Activated naive CD8-positive, alpha-beta T cell (primary cell): ENCODE data around the gene SARDH.

Source experiments
- H3K27ac Mint-ChIP-seq: one replicate; pipeline ENCODE4 v1.8.0; 2021; ENCODE audit warnings: mixed read lengths
- H3K27me3 Mint-ChIP-seq: one replicate; pipeline ENCODE4 v1.8.0; 2021; ENCODE audit warnings: mixed read lengths
- H3K36me3 Mint-ChIP-seq: one replicate; pipeline ENCODE4 v1.8.0; 2021; ENCODE audit warnings: mixed read lengths
- H3K4me1 Mint-ChIP-seq: one replicate; pipeline ENCODE4 v1.8.0; 2021; ENCODE audit warnings: low read depth, mixed read lengths
- H3K4me3 Mint-ChIP-seq: one replicate; pipeline ENCODE4 v1.8.0; 2021; ENCODE audit warnings: mild to moderate bottlenecking, mixed read lengths
- H3K9me3 Mint-ChIP-seq: one replicate; pipeline ENCODE4 v1.8.0; 2021; ENCODE audit warnings: low read depth, mixed read lengths

The SARDH gene

DNA sequence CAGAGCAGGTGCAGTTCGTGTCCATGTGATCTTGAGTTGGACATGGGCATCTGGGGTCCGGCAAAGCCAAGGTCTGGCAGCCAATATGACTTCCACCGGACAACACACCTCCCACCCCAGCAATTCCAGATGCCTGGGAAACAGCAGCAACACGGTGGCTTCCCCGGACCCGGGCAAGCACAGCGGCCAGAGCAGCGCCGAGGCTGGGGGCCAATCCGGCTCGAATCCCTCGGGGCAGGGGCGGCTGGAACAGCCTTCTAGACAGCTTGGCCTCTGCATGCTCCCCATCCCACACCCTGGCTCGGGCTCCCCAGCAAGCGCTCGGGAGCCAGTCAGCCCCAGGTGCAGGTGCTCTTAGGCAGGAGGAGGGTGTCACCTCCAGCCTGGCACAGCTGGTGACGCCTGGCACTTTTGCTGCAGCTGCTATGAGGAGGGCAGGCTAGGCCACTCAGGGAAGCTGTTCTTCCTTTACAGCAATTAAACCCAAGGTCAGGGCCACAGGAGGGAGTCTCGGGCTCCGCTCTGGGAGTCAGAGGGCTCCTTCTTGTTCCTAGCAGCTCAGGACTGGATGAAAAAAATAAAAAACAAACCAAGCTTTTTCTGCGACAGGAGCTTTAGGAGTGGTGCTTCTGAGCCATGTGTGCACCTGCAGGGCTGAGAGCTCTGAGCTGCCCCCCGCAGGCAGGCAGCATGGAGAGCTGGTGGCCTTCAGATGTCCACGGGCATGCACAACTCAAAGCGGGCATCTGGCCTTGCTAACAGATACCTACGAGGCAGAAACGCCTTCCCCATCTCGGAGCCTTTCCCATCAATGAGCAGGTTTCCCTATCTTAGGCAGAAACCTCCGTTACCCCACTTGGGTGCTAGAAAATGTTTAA lies 73.7 kb downstream of the SARDH start:
- Mint-ChIP-seq H3K27ac (no peak overlapping the region), H3K27me3 (peaks cover 1% of the 10 kb centered on the region), H3K9me3 (no peaks in the 10 kb centered on the region), H3K36me3 (no peaks in the 10 kb centered on the region), H3K4me3 (no peak overlapping the region), H3K4me1 (peaks cover 3% of the 10 kb centered on the region)

DNA sequence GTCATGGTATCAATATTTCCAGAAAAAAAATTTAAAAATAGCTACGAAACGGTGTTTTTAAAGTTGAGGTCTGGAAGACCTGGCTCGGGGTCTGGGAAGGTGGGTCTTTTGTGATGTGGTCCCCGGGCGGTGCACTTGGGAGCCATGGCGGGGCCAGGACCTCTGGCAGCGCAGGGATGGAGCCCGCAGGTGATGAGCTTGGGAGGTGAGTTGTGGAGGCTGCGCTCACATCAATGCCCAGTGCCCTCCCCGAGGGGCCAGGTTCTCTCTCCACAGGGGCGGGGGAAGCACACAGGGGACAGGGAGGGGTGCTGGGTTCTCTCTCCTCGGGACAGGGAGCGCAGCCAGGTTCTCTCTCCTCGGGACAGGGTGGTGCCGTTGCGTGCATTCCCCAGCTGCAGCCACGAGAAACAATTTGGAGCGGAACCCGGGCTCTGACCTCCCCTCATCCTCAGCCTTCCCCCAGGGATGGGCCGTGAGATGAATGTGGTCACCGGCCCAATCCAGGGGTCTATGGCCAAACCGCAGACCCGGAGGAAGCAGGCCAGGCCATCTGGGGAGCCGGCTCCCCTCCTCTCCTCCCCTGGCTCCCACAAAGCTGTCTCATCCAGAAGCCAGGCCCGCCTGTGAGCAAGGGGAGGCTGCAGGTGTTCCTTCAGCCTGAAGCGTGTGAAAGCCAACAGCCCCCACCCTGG lies 76.2 kb downstream of the SARDH start:
- Mint-ChIP-seq H3K27ac (no peak overlapping the region), H3K36me3 (no peaks in the 10 kb centered on the region), H3K9me3 (no peaks in the 10 kb centered on the region), H3K27me3 (peaks cover 8% of the 10 kb centered on the region), H3K4me1 (peaks cover 10% of the 10 kb centered on the region), H3K4me3 (no peak overlapping the region)

DNA sequence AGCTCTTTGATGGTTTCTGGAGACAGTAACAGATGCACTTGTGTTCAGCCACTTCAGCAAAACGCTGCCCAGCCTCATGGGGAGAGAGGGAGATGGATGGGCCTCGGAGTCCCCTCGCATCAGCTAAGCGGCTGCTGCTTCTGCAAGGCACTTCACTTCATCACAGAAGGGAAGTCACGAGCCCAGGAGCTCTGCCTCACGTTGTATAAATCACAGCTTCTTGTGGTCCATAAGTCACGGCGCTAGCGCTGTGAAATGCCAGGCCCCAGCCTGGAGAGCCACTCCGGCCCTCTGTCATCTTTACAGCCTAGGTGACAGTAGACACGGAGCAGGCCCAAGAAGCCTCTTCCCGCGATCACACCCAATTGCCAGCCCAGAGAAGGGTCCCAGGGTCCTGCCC lies 78.6 kb downstream of the SARDH start:
- Mint-ChIP-seq H3K27ac (no peak overlapping the region), H3K9me3 (no peaks in the 10 kb centered on the region), H3K4me3 (no peak overlapping the region), H3K4me1 (peaks cover 18% of the 10 kb centered on the region), H3K27me3 (peaks cover 11% of the 10 kb centered on the region), H3K36me3 (no peaks in the 10 kb centered on the region)

DNA sequence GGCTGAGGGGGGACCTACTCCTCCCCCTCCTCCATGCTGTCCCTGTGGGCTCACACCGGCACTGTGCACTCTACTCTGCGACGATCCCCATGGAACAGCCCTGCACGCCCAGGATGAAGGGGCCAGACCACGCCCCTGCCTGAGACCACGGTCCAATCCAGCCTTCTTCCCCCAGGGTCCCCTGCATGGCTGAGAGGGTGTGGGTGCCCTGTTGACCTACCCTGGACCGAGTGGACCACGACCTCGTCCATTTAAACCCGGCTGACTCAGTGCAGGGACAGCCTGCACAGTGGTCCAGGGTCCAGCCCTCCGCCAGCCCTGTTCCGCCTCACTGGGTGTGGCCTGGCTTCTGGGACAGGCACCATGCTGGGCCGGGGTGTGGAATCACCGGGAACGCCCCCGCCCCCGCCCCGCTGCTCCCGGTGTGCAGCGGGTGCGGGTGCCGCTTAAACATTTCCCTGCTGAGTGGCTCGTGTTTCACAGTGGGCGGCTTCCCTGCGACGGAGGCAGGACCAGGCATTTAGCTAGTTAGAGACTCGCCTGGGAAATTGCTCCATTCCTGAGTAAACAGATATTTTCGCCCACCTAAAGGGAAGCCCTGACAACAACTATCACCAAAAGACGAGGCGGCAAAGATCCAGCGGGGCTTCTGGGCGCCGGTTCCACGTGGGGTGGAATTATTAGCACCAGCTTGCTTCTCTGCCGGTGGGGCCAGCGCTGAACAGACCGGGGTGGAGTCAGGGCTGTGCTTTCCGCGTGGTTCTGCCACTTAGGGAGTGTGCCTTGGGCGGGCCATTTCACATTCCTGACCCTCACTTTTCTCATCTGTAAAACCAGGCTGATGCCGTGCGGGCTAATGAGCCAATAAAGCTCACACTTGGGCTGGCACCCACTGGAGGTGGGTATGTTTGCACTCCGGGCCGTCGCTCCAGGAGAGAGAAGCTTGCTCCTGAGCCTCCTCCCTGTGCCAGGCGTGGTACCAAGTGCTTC lies 79.4 kb downstream of the SARDH start:
- peaks cover 18% of the 10 kb centered on the region for H3K4me1 Mint-ChIP-seq
- H3K27me3 Mint-ChIP-seq, result peaks cover 11% of the 10 kb centered on the region
- H3K27ac Mint-ChIP-seq, result no peak overlapping the region
- no peaks in the 10 kb centered on the region for H3K36me3 Mint-ChIP-seq
- H3K4me3 Mint-ChIP-seq, result peak overlapping the region; percentile 42
- H3K9me3 Mint-ChIP-seq, result no peaks in the 10 kb centered on the region

DNA sequence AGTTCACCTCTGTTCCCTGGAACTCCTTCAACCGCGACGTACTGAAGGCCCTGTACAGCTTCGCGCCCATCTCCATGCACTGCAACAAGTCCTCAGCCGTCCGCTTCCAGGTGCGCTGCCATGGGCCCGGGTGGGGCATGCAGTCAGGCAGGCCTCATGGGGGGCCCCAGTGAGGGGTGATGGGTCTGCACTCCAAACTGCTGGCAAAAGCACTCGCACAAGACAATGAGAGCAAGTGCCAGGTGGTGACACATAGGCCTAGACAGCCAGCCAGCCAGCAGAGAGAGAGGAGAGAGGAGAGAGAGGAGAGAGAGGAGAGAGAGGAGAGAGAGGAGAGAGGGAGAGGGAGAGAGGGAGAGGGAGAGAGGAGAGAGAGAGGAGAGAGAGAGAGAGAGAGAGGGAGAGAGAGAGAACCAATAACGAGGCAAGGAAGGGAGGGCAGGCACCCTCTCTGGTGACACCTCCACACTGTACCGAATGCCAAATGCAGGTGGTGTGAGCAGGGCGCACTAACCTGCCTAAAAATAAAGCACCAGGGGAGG lies 81.0 kb downstream of the SARDH start:
- Mint-ChIP-seq H3K27ac (no peak overlapping the region), H3K27me3 (peaks cover 16% of the 10 kb centered on the region), H3K4me1 (peaks cover 18% of the 10 kb centered on the region), H3K4me3 (peak overlapping the region; percentile 23), H3K36me3 (no peaks in the 10 kb centered on the region), H3K9me3 (no peaks in the 10 kb centered on the region)

DNA sequence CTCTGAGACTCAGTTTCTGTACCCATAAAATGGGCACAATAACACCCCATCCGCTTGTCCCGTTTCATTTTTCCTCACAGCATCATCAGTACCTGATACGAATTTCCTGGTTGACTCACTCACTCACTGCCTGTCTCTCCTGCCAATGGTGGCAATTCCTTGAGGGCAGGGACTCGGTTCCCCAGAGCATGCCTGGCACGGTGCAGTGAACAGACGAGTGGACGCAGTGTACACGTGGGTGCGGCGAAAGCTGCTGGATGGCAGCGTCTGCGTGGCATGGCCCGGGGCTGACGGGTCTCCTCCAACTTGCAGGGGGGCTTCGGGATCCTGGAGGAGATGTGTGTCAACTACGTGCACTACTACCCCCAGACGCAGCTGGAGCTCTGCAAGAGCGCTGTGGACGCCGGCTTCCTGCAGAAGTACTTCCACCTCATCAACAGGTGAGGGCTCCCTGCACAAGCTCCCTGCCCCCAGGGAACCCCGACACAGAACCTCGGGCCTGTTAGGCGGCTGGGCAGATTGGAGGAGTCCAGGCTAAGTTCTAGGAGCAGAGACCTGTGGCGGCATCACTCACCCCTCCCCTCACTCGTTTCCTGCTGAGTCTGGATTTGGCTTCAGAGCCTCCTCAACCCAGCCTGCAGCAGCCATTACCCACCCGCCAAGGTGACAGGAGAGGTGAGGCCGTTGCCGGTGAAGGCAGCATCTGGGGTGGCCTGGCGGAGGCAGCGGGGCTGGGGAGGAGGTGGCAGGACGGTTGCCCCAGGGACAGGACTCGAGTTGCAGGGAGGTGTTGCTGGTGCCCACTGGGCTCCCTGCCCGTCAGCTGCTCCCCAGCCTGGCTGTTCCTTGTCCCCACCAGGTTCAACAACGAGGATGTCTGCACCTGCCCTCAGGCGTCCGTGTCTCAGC lies 81.7 kb downstream of the SARDH start:
- H3K4me1 Mint-ChIP-seq, result peaks cover 18% of the 10 kb centered on the region
- H3K27ac Mint-ChIP-seq, result no peak overlapping the region
- H3K27me3 Mint-ChIP-seq, result peaks cover 16% of the 10 kb centered on the region
- no peaks in the 10 kb centered on the region for H3K9me3 Mint-ChIP-seq
- H3K36me3 Mint-ChIP-seq, result no peaks in the 10 kb centered on the region
- H3K4me3 Mint-ChIP-seq, result no peak overlapping the region

DNA sequence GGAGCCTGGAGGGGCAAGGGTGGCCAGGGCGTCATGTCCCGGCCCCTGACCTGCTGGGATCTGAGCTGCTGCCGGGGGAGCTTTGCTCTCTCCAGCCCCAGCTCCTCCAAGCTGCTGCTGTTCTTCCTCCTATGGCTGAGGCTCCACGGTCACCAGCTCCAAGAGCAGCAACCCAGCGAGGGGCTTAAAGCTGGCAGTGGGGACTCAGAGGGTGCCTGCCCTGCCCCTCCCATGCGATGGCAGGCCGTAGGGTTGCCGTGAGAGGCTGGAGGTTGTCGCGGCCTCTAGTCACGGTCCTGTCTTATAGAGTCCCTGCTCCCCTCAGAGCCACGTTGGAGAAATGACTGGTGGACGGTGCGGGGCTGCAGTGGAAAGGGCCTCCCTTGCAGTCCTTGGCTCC lies 82.5 kb downstream of the SARDH start:
- no peaks in the 10 kb centered on the region for H3K9me3 Mint-ChIP-seq
- H3K4me3 Mint-ChIP-seq, result no peak overlapping the region
- peaks cover 18% of the 10 kb centered on the region for H3K4me1 Mint-ChIP-seq
- H3K27ac Mint-ChIP-seq, result no peak overlapping the region
- H3K27me3 Mint-ChIP-seq, result peaks cover 16% of the 10 kb centered on the region
- H3K36me3 Mint-ChIP-seq, result no peaks in the 10 kb centered on the region

DNA sequence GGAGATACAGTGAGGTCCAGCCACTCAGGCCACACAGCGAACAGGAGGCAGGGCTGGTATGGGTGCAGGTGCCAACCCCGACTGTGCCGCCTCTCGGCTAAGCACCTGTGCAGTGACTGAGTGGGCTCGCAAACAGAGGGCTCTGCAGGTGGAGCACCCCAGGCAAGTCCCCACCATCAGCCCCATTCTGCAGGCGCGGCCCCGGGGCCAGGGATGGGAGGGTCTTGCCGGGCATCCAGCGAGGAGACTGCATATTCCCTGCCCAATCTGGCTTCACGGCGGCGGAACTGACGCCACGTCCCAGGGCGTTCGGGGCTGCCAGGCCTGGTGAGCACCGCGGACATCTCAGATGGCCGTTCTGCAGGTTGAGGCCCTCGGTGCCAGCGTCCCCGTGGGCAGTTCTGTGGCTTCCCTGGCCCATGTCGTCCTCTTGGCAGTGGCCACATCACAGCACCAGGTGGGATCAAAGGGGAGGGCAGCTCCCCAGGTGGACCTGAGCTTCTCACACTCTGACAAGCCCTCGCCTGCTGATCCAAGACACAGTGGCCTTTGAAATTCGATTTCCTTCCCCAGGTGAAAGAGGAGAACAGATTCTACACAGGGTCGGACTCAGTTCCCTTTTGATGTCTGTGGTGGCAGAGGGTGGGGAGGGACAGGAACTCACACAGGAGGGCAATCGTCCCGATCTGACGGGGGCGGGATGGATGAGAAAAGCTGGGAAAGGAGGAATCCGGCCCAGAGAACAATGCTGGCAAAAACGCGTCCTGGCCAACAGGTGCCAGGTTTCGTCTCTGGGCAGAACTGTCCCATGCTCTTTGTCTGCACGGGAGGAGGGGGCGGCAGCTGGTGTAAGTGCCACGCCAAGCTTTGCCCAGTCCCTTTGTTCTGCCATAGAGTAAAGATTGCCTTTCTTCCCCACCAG lies 83.2 kb downstream of the SARDH start:
- Mint-ChIP-seq H3K27me3 (peaks cover 15% of the 10 kb centered on the region), H3K36me3 (no peaks in the 10 kb centered on the region), H3K27ac (no peak overlapping the region), H3K4me3 (no peak overlapping the region), H3K9me3 (no peaks in the 10 kb centered on the region), H3K4me1 (peaks cover 16% of the 10 kb centered on the region)

DNA sequence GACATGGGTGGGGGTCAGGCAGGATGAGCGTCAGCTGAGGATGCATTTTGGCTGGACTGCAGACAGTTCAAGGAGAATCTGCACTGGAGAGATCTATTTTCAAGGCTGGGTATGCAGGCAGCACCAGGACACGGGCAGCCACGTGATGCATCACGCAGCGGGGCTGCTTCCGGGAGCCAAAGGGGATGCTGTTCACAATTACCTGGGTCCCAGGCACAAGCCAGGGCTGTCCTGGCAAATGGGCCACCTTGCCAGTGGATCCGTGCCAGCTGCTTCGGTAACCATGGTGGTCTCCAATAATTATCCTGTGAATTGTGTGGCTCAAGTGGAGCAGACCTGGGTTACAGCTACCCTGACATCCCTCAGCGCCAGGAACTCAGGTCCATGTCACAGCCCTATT lies 84.5 kb downstream of the SARDH start:
- Mint-ChIP-seq H3K36me3 (no peaks in the 10 kb centered on the region), H3K4me3 (no peak overlapping the region), H3K9me3 (no peaks in the 10 kb centered on the region), H3K27me3 (peaks cover 14% of the 10 kb centered on the region), H3K4me1 (peaks cover 13% of the 10 kb centered on the region), H3K27ac (no peak overlapping the region)

DNA sequence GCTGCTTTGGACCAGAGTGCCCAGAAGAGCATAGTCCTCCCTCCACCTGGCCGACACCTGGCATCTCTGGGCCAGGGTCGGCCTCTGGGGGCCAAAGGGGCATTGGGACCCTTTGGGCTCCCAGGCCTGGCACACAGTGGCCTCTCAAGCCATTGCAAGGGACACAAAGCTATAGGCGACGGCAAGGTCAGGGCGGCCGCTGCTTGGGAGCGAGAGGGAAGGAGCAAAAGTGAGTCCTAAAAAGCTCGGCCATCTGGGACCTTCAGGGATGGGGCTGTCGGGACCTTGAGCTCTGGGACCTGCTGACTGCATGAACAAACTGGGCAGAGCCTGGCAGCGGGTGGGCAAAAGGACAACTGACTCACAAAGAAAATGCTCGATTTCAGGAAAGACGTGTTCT lies 88.1 kb downstream of the SARDH start:
- no peaks in the 10 kb centered on the region for H3K9me3 Mint-ChIP-seq
- H3K36me3 Mint-ChIP-seq, result no peaks in the 10 kb centered on the region
- peaks cover 3% of the 10 kb centered on the region for H3K4me1 Mint-ChIP-seq
- H3K27ac Mint-ChIP-seq, result no peak overlapping the region
- peaks cover 4% of the 10 kb centered on the region for H3K27me3 Mint-ChIP-seq
- H3K4me3 Mint-ChIP-seq, result no peak overlapping the region

DNA sequence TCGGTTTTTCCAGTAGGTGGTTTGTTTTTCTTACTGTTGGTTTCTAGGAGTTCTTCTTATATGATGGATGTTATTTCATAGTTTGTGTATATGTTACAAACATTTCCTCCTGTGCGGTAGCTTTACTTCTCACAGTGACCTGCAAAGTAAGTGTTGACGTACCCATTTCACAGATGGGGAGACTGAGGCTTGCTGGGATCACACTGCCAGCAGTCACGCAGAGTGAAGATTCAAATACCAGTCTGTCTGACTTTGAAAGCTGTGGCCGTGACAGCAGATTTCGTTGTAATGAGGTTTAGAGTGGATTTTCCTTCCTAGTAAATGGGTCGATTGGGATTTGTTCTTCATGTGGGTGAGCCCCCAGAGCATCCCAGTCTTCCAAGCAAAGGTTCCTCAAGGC lies 89.0 kb downstream of the SARDH start:
- peaks cover 3% of the 10 kb centered on the region for H3K4me1 Mint-ChIP-seq
- no peak overlapping the region for H3K4me3 Mint-ChIP-seq
- H3K36me3 Mint-ChIP-seq, result no peaks in the 10 kb centered on the region
- H3K9me3 Mint-ChIP-seq, result no peaks in the 10 kb centered on the region
- peaks cover 4% of the 10 kb centered on the region for H3K27me3 Mint-ChIP-seq
- no peak overlapping the region for H3K27ac Mint-ChIP-seq

DNA sequence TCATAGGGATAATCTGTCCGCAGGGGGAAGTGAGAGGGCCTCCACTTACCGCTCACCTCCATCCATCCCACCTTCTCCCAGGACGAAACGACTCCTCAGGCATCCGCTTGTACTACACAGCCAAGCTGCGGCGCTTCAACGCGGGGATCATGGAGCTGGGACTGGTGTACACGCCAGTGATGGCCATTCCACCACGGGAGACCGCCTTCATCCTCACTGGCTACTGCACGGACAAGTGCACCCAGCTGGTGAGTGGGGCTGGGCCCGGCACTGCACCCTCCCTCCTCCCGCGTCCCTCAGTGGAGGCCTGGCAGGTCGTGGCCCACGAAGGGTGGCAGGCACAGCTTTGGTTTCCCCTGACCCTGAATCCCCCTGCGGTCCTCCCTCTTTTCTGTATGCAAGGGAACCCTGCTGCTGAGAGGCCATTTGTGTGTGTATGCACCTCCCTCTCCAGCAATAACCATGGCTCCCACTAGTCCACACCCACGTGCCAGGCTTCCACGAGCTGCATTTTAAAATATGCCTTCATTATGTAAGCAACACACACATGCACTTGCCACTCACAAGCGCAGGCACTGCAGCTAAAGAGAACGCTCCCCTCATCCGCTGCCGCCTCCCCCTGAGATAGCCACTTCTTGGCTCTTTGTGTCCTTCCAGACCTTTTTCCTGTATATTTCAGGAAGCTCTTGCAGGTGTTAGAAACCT lies 90.2 kb downstream of the SARDH start:
- H3K4me3 Mint-ChIP-seq, result no peak overlapping the region
- H3K36me3 Mint-ChIP-seq, result no peaks in the 10 kb centered on the region
- H3K4me1 Mint-ChIP-seq, result peaks cover 3% of the 10 kb centered on the region
- no peaks in the 10 kb centered on the region for H3K9me3 Mint-ChIP-seq
- no peaks in the 10 kb centered on the region for H3K27me3 Mint-ChIP-seq
- H3K27ac Mint-ChIP-seq, result no peak overlapping the region
